Gastroesophageal sphincter (tissue), 3 donors: ENCODE data around the gene MEG3.

Source experiments
- CTCF ChIP-seq, 4 experiments: fragments of 200-600 bp in 2 of 4; fragments of 450-650 bp in 2 of 4; sonication (generic) in 1 of 4; IDR thresholded peaks; one replicate each; pipeline ENCODE4 v1.5.1; 2017 to 2019; ENCODE audit warnings: antibody characterized with exemption in 4 of 4, mild to moderate bottlenecking in 2 of 4, moderate library complexity in 2 of 4
- EP300 ChIP-seq: sonication (generic); formaldehyde crosslinking; IDR thresholded peaks from one replicate; pipeline ENCODE4 v1.6.1; 2017; ENCODE audit warnings: antibody characterized with exemption, mild to moderate bottlenecking
- POLR2A ChIP-seq, 2 donors: fragments of 450-650 bp; IDR thresholded peaks; one replicate each; pipeline ENCODE4 v1.6.1; 2017; ENCODE audit warnings: antibody characterized with exemption in 2 of 2, mild to moderate bottlenecking in 2 of 2, moderate library complexity in 1 of 2
- POLR2AphosphoS5 ChIP-seq: sonication (generic); formaldehyde crosslinking; IDR thresholded peaks from one replicate; pipeline ENCODE4 v1.6.1; 2017; ENCODE audit warnings: antibody characterized with exemption

GRCh38 chr14:100803226-100803625 lies 22.7 kb upstream of the MEG3 start:
- TF ChIP-seq CTCF (IDR thresholded peaks at IDR 0.05) = no peak
- no peak for TF ChIP-seq POLR2AphosphoS5
- no peak for TF ChIP-seq EP300
- TF ChIP-seq POLR2A (IDR thresholded peaks at IDR 0.05) = no peak
